Epithelial cell of esophagus (primary cell): ENCODE measurements around the gene EFCAB6.
A peak's percentile ranks its signal among the peaks of the same experiment; 100 is the strongest.

Source experiments
- DNase-seq: peaks from one replicate; pipeline ENCODE4 v3.0.0; 2010; ENCODE audit warnings: low read depth
- H3K4me3 ChIP-seq: 2 replicates; pipeline ENCODE4 v1.5.1; 2011; ENCODE audit warnings: mild to moderate bottlenecking, low read length, control low read depth
- TF ChIP-seq, protein P1 (sequence below): IDR thresholded peaks from 2 replicates; pipeline ENCODE4 v1.5.1; 2011; ENCODE audit warnings: low read depth, mild to moderate bottlenecking, low read length, control low read depth, inconsistent platforms; ENCODE audit not compliant: insufficient read depth; ENCODE audit errors: missing control alignments

Gene EFCAB6

DNA sequence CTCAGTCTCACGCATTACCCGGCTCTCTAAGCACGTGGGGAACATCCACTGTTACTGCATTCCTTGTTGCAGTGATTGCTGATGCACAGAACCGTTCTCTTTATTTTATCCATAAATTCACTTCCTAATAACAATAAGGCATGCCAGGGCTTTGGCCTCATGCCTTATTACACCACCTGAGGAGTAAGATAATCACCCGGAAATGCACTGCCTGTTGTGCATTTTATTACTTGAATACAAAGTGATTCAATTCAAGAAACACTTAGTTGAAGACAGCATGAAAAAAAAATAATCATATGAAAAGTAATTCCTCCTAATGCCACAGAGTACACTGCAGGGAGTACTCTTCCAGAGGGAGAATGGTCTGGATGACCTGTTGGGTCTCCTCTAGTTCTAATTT, 19.2 kb downstream of the EFCAB6 start:
- TF ChIP-seq, protein P1, sequence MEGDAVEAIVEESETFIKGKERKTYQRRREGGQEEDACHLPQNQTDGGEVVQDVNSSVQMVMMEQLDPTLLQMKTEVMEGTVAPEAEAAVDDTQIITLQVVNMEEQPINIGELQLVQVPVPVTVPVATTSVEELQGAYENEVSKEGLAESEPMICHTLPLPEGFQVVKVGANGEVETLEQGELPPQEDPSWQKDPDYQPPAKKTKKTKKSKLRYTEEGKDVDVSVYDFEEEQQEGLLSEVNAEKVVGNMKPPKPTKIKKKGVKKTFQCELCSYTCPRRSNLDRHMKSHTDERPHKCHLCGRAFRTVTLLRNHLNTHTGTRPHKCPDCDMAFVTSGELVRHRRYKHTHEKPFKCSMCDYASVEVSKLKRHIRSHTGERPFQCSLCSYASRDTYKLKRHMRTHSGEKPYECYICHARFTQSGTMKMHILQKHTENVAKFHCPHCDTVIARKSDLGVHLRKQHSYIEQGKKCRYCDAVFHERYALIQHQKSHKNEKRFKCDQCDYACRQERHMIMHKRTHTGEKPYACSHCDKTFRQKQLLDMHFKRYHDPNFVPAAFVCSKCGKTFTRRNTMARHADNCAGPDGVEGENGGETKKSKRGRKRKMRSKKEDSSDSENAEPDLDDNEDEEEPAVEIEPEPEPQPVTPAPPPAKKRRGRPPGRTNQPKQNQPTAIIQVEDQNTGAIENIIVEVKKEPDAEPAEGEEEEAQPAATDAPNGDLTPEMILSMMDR, result no peak
- H3K4me3 ChIP-seq, result no peak overlapping the region
- DNase-seq, result no peak

GRCh38 chr22:43789452-43789851, 22.7 kb downstream of the EFCAB6 start:
- TF ChIP-seq, protein P1, result no peak
- no peak overlapping the region for H3K4me3 ChIP-seq
- peak; percentile 78 for DNase-seq

DNA sequence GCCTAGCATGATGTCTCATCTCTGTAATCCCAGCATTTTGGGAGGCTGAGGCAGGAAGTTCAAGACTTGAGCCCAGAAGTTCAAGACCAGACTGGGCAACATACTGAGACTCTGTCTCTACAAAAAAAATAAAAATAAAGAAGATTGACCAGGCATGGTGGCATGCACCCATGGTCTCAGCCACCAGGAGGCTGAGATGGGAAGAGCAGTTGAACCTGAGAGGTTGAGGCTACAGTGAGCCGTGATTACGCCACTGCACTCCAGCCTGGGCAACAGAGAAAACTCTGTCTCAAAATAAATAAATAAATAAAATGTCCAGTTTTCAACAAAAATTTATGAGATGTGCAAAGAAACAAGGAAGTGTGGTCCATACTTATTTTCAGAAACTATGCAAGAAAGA, 28.3 kb downstream of the EFCAB6 start:
- TF ChIP-seq, protein P1, result no peak
- H3K4me3 ChIP-seq, result no peak overlapping the region
- DNase-seq, result no peak

GRCh38 chr22:43782448-43782847, 29.7 kb downstream of the EFCAB6 start:
- H3K4me3 ChIP-seq, result no peak overlapping the region
- TF ChIP-seq, protein P1, result no peak
- DNase-seq, result no peak

DNA sequence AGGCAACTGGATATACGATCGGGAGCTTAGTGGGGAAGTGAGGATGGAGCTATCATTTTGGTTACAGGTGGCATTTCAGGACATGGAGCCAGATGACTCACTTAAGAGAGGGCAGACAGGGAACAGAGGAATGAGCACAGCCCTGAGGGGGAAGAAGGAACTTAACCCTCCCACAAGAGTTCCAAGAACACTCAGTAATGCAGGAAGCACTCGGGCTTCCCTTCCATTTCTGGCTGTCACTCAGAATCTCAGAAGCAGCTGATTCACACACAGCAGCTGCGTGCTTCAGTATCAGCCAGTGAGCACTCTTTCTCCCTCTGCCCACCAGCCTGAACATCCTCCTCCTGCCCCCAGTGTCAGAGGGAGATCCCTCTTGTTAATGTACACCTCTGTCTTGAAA, 34.8 kb downstream of the EFCAB6 start:
- H3K4me3 ChIP-seq, result no peak overlapping the region
- TF ChIP-seq, protein P1, result no peak
- DNase-seq, result peak; percentile 84

GRCh38 chr22:43776081-43776670, 35.9 kb downstream of the EFCAB6 start:
- H3K4me3 ChIP-seq, result no peak overlapping the region
- peak; percentile 82 for DNase-seq
- TF ChIP-seq, protein P1, result no peak

- TF ChIP-seq, protein P1, result no peak
- no peak for DNase-seq
- H3K4me3 ChIP-seq, result no peak overlapping the region
These were observed 37.7 kb downstream of the EFCAB6 start for GRCh38 chr22:43774318-43774915.
